Activated B cell treated with CpG ODN at 0.5 μM for 24 hours (primary cell): ENCODE results near the gene KDM4F. TPM values are rescaled to one million over a fixed set of nuclear protein-coding genes. Genes with fewer than 3 reads are reported as not detected.
"Not testable (repeated sequence)": the region's sequence is repeated elsewhere in the genome, so short reads cannot be mapped to it uniquely, and the experiment has no call there.

Experiments
- ATAC-seq: fragments of 200-7000 bp; cut with Tn5 transposase; one replicate; pipeline ENCODE4 v1.10.0; 2021; ENCODE audit warnings: low read depth, mild to moderate bottlenecking, moderate library complexity
- CTCF ChIA-PET: fragments of 350-600 bp; sonication (Branson Sonifier 250); formaldehyde crosslinking; loops from one replicate; lab custom pipeline; 2021; ENCODE audit warnings: antibody characterized with exemption; lab: Charles Lee
- POLR2A ChIA-PET: fragments of 350-600 bp; sonication (Branson Sonifier 250); formaldehyde crosslinking; loops from one replicate; lab custom pipeline; 2021; ENCODE audit warnings: antibody characterized with exemption; lab: Charles Lee
- DNase-seq: peaks from one replicate; pipeline ENCODE4 v3.0.0; 2022
- H3K27ac Mint-ChIP-seq: one replicate; pipeline ENCODE4 v1.8.0; 2020; ENCODE audit warnings: mixed read lengths
- H3K27me3 Mint-ChIP-seq: one replicate; pipeline ENCODE4 v1.8.0; 2021; ENCODE audit warnings: mixed read lengths
- H3K36me3 Mint-ChIP-seq: one replicate; pipeline ENCODE4 v1.8.0; 2021; ENCODE audit warnings: low read depth, mixed read lengths
- H3K4me1 Mint-ChIP-seq: one replicate; pipeline ENCODE4 v1.8.0; 2021; ENCODE audit warnings: mixed read lengths
- H3K4me3 Mint-ChIP-seq: one replicate; pipeline ENCODE4 v1.8.0; 2020; ENCODE audit warnings: mild to moderate bottlenecking, mixed read lengths
- H3K9me3 Mint-ChIP-seq: one replicate; pipeline ENCODE4 v1.8.0; 2020; ENCODE audit warnings: mixed read lengths
- intact Hi-C: fragments of 100-400 bp; cut with micrococcal nuclease; formaldehyde crosslinking; loops from one replicate; pipeline ENCODE4 v1.15.1; 2024
- total RNA-seq: library from RNA; stranded (reverse); gene quantifications from 2 replicates; pipeline ENCODE4 v1.2.3, GENCODE V29; 2022
- TF ChIP-seq, protein P1 (sequence below): fragments of 200-600 bp; IDR thresholded peaks from one replicate; pipeline ENCODE4 v1.8.0; 2022; ENCODE audit warnings: antibody characterized with exemption, mild to moderate bottlenecking

Gene KDM4F
- total RNA-seq, 1 donor from 2014 or later: not detected

DNA sequence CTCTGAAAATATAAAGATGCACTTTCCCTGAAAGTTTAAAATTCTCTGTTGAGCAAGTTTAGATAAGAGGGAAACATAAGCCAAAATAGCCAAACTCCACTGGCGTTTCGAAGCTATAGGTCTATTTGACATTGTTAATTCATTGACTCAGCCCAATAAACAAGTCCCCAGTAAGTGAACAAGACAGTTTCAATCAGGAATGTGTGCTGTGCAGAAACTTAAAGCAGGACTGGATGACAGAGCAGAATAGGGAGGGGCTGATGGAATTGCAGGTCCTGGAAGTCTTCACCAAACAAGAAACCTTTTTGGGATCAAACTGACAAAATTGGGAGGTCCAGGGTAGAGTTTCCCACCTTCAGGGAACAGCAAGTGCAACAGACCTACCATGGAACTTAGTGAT is 33.1 kb upstream of the KDM4F start:
- H3K4me1 Mint-ChIP-seq: no peaks in the 10 kb centered on the region
- TF ChIP-seq, protein P1, sequence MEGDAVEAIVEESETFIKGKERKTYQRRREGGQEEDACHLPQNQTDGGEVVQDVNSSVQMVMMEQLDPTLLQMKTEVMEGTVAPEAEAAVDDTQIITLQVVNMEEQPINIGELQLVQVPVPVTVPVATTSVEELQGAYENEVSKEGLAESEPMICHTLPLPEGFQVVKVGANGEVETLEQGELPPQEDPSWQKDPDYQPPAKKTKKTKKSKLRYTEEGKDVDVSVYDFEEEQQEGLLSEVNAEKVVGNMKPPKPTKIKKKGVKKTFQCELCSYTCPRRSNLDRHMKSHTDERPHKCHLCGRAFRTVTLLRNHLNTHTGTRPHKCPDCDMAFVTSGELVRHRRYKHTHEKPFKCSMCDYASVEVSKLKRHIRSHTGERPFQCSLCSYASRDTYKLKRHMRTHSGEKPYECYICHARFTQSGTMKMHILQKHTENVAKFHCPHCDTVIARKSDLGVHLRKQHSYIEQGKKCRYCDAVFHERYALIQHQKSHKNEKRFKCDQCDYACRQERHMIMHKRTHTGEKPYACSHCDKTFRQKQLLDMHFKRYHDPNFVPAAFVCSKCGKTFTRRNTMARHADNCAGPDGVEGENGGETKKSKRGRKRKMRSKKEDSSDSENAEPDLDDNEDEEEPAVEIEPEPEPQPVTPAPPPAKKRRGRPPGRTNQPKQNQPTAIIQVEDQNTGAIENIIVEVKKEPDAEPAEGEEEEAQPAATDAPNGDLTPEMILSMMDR: no peak

DNA sequence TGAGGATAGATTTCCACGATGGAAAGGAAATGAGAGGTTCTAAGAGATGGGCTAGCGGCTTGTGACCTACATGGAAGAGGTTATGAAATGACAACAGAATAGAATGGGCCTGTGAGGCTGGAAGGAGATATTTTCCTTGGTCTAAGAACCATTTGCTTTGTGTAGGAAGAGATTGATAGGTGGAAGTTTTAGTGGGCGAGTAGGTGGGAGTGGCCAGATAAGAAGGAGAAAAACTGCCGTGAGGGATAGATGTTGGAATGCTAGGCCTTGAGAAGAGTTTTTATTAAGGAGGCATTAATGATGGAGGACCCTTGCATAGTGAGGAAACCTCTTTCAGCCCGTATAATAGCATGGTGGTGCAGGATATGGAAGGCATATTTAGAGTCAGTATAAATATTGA is 27.8 kb upstream of the KDM4F start:
- H3K9me3 Mint-ChIP-seq, DNase-seq, intact Hi-C loops, ATAC-seq, CTCF ChIA-PET, POLR2A ChIA-PET, H3K36me3 Mint-ChIP-seq, H3K27ac Mint-ChIP-seq, H3K4me3 Mint-ChIP-seq, H3K27me3 Mint-ChIP-seq, H3K4me1 Mint-ChIP-seq: not testable (repeated sequence)

More for the DNA sequence above, 33.1 kb upstream of the KDM4F start:
- Mint-ChIP-seq H3K9me3 (no peaks in the 10 kb centered on the region), H3K27ac (no peak overlapping the region), H3K4me3 (no peak overlapping the region), H3K27me3 (peaks cover 9% of the 10 kb centered on the region), H3K36me3 (no peaks in the 10 kb centered on the region)
- POLR2A ChIA-PET: interaction anchor here (0.7 kb wide), 1 partner anchor 773 kb away, joined by 3 read pairs; the partner anchor contains the start of gene FAM76B
- ATAC-seq: no peak
- CTCF ChIA-PET: interaction anchor here (0.7 kb wide), 1 partner anchor 700 kb away, joined by 5 read pairs; no protein-coding TSS in a partner anchor
- intact Hi-C loops: no loop called here
- DNase-seq: no peak

DNA sequence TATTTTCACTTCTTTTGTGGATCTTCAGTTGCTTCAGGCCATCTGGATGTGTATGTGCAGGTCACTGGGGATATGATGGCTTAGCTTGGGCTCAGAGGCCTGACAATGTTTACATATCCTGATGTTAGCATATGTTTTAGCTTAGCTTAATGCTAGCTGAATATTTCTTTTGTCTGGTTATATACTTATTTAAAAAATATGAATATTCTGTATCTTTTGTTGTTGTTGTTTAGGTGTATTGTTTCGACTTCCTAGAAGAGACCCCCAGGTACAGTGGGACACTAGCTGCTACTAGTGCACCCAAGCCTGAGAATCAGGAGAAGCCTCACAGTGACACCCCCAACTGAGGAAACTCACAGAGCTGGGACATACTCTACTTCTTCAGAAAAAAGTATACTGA is 24.3 kb upstream of the KDM4F start, which contains the start of gene KDM4E:
TSS of gene KDM4E (plus strand) at position 301 of the 400 bp plus-strand sequence. CDS start 300 bp downstream, outside the sequence.
- H3K36me3 Mint-ChIP-seq: no peaks in the 10 kb centered on the region
- ChIA-PET CTCF (no interaction called here), POLR2A (no interaction called here)
- no peak for ATAC-seq
- H3K4me1 Mint-ChIP-seq: no peaks in the 10 kb centered on the region
- no peak within 1 kb of the TSS for H3K27ac Mint-ChIP-seq
- no peak within 1 kb of the TSS for H3K4me3 Mint-ChIP-seq
- H3K9me3 Mint-ChIP-seq: no peaks in the 10 kb centered on the region
- TF ChIP-seq, protein P1: no peak
- intact Hi-C loops: no loop called here
- DNase-seq: no peak
- H3K27me3 Mint-ChIP-seq: no peaks in the 10 kb centered on the region

DNA sequence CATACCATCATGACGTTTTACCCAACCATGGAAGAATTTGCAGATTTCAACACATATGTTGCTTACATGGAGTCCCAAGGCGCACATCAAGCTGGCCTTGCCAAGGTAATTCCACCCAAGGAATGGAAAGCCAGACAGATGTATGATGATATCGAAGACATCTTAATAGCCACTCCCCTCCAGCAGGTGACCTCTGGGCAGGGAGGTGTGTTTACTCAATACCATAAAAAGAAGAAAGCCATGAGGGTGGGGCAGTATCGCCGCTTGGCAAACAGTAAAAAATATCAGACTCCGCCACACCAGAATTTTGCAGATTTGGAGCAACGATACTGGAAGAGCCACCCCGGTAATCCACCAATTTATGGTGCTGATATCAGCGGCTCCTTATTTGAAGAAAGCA is 23.6 kb upstream of the KDM4F start:
- H3K9me3 Mint-ChIP-seq, H3K4me1 Mint-ChIP-seq, CTCF ChIA-PET, ATAC-seq, H3K36me3 Mint-ChIP-seq, H3K4me3 Mint-ChIP-seq, H3K27ac Mint-ChIP-seq, H3K27me3 Mint-ChIP-seq, DNase-seq, POLR2A ChIA-PET, intact Hi-C loops: not testable (repeated sequence)

DNA sequence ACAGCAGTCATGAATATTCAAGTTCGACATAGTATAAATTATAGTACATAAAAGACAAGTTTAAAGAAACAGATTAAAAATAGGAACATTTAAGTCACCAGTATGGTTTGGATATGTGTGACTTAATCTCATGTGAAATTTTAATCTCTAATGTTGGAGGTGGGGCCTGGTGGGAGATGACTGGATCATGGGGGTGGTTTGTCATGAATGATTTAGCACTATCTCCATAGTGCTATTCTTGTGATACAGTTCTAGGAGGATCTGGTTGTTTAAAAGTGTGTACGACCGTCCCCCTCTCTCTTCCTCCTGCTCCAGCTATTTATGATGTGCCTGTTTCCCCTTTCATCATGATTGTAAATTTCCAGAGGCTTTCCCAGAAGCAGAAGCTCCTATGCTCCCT is 20.9 kb upstream of the KDM4F start:
- no peak overlapping the region for H3K4me3 Mint-ChIP-seq
- CTCF ChIA-PET: no interaction called here
- no peak for ATAC-seq
- intact Hi-C loops: no loop called here
- peaks cover under 1% of the 10 kb centered on the region for H3K27me3 Mint-ChIP-seq
- no peaks in the 10 kb centered on the region for H3K9me3 Mint-ChIP-seq
- TF ChIP-seq, protein P1: no peak
- DNase-seq: no peak
- H3K36me3 Mint-ChIP-seq: no peaks in the 10 kb centered on the region
- no peak overlapping the region for H3K27ac Mint-ChIP-seq
- POLR2A ChIA-PET: interaction anchor here (0.7 kb wide), 1 partner anchor 11 kb away, joined by 3 read pairs; no protein-coding TSS in a partner anchor
- H3K4me1 Mint-ChIP-seq: no peaks in the 10 kb centered on the region

DNA sequence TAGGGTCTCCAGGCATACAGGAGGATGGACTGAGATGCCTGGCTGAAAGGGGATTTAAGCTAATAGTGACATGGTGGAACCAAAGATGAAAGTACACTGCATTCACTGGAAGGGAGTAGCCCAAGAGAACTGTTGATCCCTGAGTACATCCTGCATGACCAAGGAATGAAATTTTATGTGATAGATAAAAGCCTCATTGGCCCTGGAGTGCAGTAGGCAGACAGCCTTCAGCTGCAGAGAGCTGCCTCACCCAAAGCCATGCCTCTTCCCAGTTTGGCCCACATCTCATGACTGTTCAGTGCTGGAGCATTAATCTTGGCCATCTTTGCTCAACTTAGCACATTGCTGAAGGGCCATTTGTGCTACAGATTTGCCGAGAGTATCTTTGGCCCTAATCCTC is 16.2 kb upstream of the KDM4F start:
- Mint-ChIP-seq H3K4me1 (no peaks in the 10 kb centered on the region), H3K9me3 (no peaks in the 10 kb centered on the region), H3K27ac (no peak overlapping the region), H3K4me3 (no peak overlapping the region), H3K27me3 (peaks cover 12% of the 10 kb centered on the region), H3K36me3 (no peaks in the 10 kb centered on the region)
- intact Hi-C loops: no loop called here
- no peak for DNase-seq
- ATAC-seq: no peak
- POLR2A ChIA-PET: no interaction called here
- CTCF ChIA-PET: no interaction called here
- TF ChIP-seq, protein P1: no peak
